ENCODE data around the gene RAET1G. TPM values are rescaled to one million over a fixed set of nuclear protein-coding genes. Genes with fewer than 3 reads are reported as not detected.

Gene RAET1G
- total and polyA plus RNA-seq, 2 of the 13 experiments (the other 11 are each of a cell fraction or from before 2014, with no cell fraction given) = not detected

GRCh38 chr6:149918151-149918905 is 4.6 kb downstream of the RAET1G start (continued):
- TF ChIP-seq HDAC2 (CRISPR knock-in tag; IDR thresholded peaks at IDR 0.05) (no peak), MLLT10 (CRISPR knock-in tag; IDR thresholded peaks at IDR 0.05) (no peak), TCF7L2 (IDR thresholded peaks at IDR 0.05; ENCODE audit: low read depth, low read length) (no peak), ZNF7 (CRISPR knock-in tag; IDR thresholded peaks at IDR 0.05) (no peak), PRDM15 (CRISPR knock-in tag; IDR thresholded peaks at IDR 0.05) (no peak), ZNF235 (CRISPR knock-in tag; IDR thresholded peaks at IDR 0.05; ENCODE audit: borderline replicate concordance) (no peak)

- no peak for FAIRE-seq
- Histone ChIP-seq H3K9me3 (ENCODE audit: low read length) (no peaks in the 10 kb centered on the region), H3K4me3 (replicated peaks in 1 of 3; ENCODE audit: insufficient read depth in 1 of 3, low read depth in 2 of 3, low read length in 3 of 3) (no peak overlapping the region), H3K9ac (ENCODE audit: insufficient read depth, low read depth, low read length) (no peak overlapping the region), H3K79me2 (ENCODE audit: insufficient read depth, low read length) (no peaks in the 10 kb centered on the region), H3K36me3 (replicated peaks in 1 of 2; ENCODE audit: control insufficient read depth in 1 of 2, insufficient read depth in 2 of 2, low read length in 2 of 2) (no peaks in the 10 kb centered on the region), H3K4me1 (ENCODE audit: insufficient read depth, low read length) (peaks cover 7% of the 10 kb centered on the region; the same call in 1 of the 2 replicates), H3K27ac (ENCODE audit: extremely low read length, insufficient read depth, low read length) (no peak overlapping the region), H3K4me2 (ENCODE audit: low read depth, low read length) (no peak overlapping the region), H2AFZ (ENCODE audit: low read length) (no peak overlapping the region), H3K27me3 (ENCODE audit: control insufficient read depth in 1 of 2, insufficient read depth in 2 of 2, low read length in 2 of 2) (peaks cover 10 to 63% of the 10 kb centered on the region in 2 experiments), H4K20me1 (ENCODE audit: insufficient read depth, low read length) (no peaks in the 10 kb centered on the region)
- BruUV-seq (replicated peaks) = no TSS peak
- 44% methylated on average over 2 of the region's 2 CpGs for WGBS (ENCODE audit: low lambda C conversion rate)
- intact Hi-C loops (cut with micrococcal nuclease; ENCODE audit: unreplicated experiment) (loop anchor here (1.0 kb wide), 1 partner anchor 77 kb away; no protein-coding TSS in a partner anchor), in situ Hi-C loops (cut with HindIII; ENCODE audit: extremely low pct_ligation_motif_present, low pct_unique_long_range_greater_than_20kb) (no loop called here)
- ChIA-PET CTCF (ENCODE audit: low intra/inter-chr PET ratio, low total read pairs) (interaction anchor here (1.3 to 1.6 kb wide), 2 partner anchors 78 to 83 kb away, joined by 3 to 7 read pairs; no protein-coding TSS in a partner anchor), POLR2A (no interaction called here)
- no peak for DNase-seq (ENCODE audit: low spot score)
- no peak for ATAC-seq
- TF ChIP-seq ELF1 (CRISPR knock-in tag; IDR thresholded peaks at IDR 0.05) = no peak
- TF ChIP-seq RFX3 (CRISPR knock-in tag; IDR thresholded peaks at IDR 0.05) = no peak
- no peak for TF ChIP-seq KLF11 (CRISPR knock-in tag; IDR thresholded peaks at IDR 0.05)
- TF ChIP-seq GABPA (IDR thresholded peaks at IDR 0.05; ENCODE audit: low read depth, low read length) = no peak
- no peak for TF ChIP-seq GABPA (CRISPR knock-in tag; IDR thresholded peaks at IDR 0.05; ENCODE audit: low read depth)
- TF ChIP-seq ZNF720 (CRISPR knock-in tag; IDR thresholded peaks at IDR 0.05) = no peak
- no peak for TF ChIP-seq ZMAT5 (CRISPR knock-in tag; IDR thresholded peaks at IDR 0.05; ENCODE audit: borderline replicate concordance, low read depth)
- no peak for TF ChIP-seq ZNF687 (CRISPR knock-in tag; IDR thresholded peaks at IDR 0.05)
- TF ChIP-seq ZNF12 (CRISPR knock-in tag; IDR thresholded peaks at IDR 0.05) = no peak
- TF ChIP-seq HOXA5 (CRISPR knock-in tag; IDR thresholded peaks at IDR 0.05) = no peak
These were observed 5.2 kb downstream of the RAET1G start for GRCh38 chr6:149917679-149918078.
